AG20443 (cell line): ENCODE results near the gene COL27A1.

ENCODE experiments used
- DNase-seq: peaks from one replicate; pipeline ENCODE4 v3.0.0; 2012; ENCODE audit warnings: low spot score, mixed read lengths

COL27A1 gene

GRCh38 chr9:114206221-114206789 lies 51.0 kb downstream of the COL27A1 start:
- DNase-seq = no peak

GRCh38 chr9:114207034-114207810 lies 51.9 kb downstream of the COL27A1 start:
- DNase-seq = peak; percentile 73

GRCh38 chr9:114207845-114208244 lies 52.5 kb downstream of the COL27A1 start:
- DNase-seq = no peak

- no peak for DNase-seq
These were observed 53.8 kb downstream of the COL27A1 start for GRCh38 chr9:114209151-114209550.

GRCh38 chr9:114210136-114210535 lies 54.8 kb downstream of the COL27A1 start:
- DNase-seq = no peak

GRCh38 chr9:114210691-114211276 lies 55.4 kb downstream of the COL27A1 start:
- DNase-seq = no peak

- DNase-seq = no peak
These were observed 57.5 kb downstream of the COL27A1 start for GRCh38 chr9:114212826-114213225.

- no peak for DNase-seq
These were observed 58.2 kb downstream of the COL27A1 start for GRCh38 chr9:114213566-114213965.

GRCh38 chr9:114214181-114214580 lies 58.8 kb downstream of the COL27A1 start:
- peak; percentile 91 for DNase-seq

GRCh38 chr9:114214686-114215414 lies 59.5 kb downstream of the COL27A1 start:
- no peak for DNase-seq

- DNase-seq = peak; percentile 28
These were observed 60.7 kb downstream of the COL27A1 start for GRCh38 chr9:114216081-114216480.

- no peak for DNase-seq
These were observed 61.6 kb downstream of the COL27A1 start for GRCh38 chr9:114216976-114217375.

- DNase-seq = peak; percentile 38
These were observed 63.2 kb downstream of the COL27A1 start for GRCh38 chr9:114218264-114219120.

GRCh38 chr9:114220061-114220541 lies 64.8 kb downstream of the COL27A1 start:
- DNase-seq = no peak

GRCh38 chr9:114221706-114222465 lies 66.5 kb downstream of the COL27A1 start:
- no peak for DNase-seq

GRCh38 chr9:114223564-114224246 lies 68.4 kb downstream of the COL27A1 start:
- peak; percentile 50 for DNase-seq

GRCh38 chr9:114224247-114224610 lies 68.9 kb downstream of the COL27A1 start:
- peak; percentile 34 for DNase-seq

- peak; percentile 60 for DNase-seq
These were observed 70.3 kb downstream of the COL27A1 start for GRCh38 chr9:114225561-114226212.

GRCh38 chr9:114226246-114227055 lies 71.1 kb downstream of the COL27A1 start:
- no peak for DNase-seq
